ENCODE results near the gene MTMR1.

The MTMR1 gene

GRCh38 chrX:150773634-150774033, 80.4 kb downstream of the MTMR1 start:
- no peak for DNase-seq
- intact Hi-C loops (cut with DNase I) = loop anchor here (5.0 to 10.0 kb wide), 2 partner anchors 131 to 229 kb away; no protein-coding TSS in a partner anchor

- intact Hi-C loops (cut with DNase I) = loop anchor here (5.0 to 10.0 kb wide), 2 partner anchors 130 to 227 kb away; no protein-coding TSS in a partner anchor
Observed at GRCh38 chrX:150774798-150775568, 81.8 kb downstream of the MTMR1 start.

DNA sequence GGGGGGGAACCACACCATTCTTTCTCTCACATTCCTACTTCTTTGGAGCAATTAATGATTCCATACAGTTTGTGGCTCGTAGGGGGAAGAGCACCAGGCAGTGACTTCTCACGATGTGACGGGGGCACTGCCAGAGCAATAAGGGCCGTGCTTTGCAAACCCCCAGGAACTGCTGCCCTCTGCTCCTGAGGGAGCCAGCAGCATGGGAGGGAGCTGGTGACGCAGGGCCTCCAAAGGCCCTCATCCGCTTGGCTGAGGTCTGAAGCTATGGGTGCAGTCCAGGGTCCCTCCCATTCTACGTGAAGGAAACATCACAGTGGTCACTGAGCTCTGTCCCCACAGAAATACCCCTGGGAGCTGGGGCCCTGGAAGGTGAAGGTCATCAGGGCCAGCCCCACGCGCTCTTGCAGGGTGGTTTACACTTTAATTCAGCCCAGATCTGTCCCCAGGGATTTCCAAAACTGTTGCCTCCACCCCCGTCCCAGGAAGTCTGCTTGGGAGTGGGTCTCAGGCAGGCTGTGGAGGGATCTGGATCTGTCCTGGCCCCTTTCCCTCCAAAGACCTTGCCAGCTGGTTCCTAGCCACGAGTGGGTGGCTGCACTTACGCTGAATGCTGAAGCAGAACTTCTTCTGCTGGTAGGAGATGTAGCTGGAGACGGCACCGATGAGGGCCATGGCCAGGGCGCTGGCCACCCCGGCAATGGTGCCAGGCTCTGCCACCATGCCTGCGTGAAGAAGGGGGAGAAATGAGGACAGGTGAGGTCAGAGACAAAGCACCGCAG, 82.6 kb downstream of the MTMR1 start:
- intact Hi-C loops (cut with DNase I) = loop anchor here (10.0 kb wide), 1 partner anchor 129 kb away; no protein-coding TSS in a partner anchor
- peak in 3 of 10 donors; percentile 64 to 85 (median 83) for DNase-seq

More at GRCh38 chrX:150774798-150775568, 81.8 kb downstream of the MTMR1 start:
- peak in 2 of 10 donors; percentile 60 to 87 for DNase-seq

- DNase-seq = peak in 1 of 10 donors; percentile 77
- intact Hi-C loops (cut with DNase I) = loop anchor here (10.0 kb wide), 1 partner anchor 127 kb away; no protein-coding TSS in a partner anchor
Observed at GRCh38 chrX:150777328-150777992, 84.3 kb downstream of the MTMR1 start.

- intact Hi-C loops (cut with DNase I) = loop anchor here (10.0 kb wide), 1 partner anchor 125 kb away; no protein-coding TSS in a partner anchor
Observed at GRCh38 chrX:150779385-150779784, 86.2 kb downstream of the MTMR1 start.

DNA sequence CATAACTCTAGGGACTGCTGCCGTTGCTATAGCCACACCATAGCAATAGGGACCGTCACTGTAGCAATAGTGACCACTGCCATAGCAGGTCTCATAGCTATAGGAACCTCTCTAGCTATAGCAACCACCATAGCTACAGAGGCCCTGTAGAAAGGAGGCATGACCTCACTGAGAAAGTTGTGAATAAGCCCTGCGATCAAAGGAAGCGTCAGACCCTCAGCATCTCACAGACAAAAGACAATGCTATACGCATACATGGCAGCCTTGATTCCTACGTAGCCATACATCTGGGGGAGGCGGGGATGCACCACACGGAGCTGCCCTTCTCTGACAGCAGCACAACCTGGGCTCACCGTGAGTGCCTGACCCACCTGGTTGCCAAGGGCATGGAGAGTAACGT, 88.5 kb downstream of the MTMR1 start:
- no peak for DNase-seq
- intact Hi-C loops (cut with DNase I) = no loop called here

More at GRCh38 chrX:150779385-150779784, 86.2 kb downstream of the MTMR1 start:
- peak in 1 of 10 donors; percentile 72 for DNase-seq

- no peak for DNase-seq
- intact Hi-C loops (cut with DNase I) = no loop called here
Observed at GRCh38 chrX:150790021-150790420, 96.8 kb downstream of the MTMR1 start.

DNA sequence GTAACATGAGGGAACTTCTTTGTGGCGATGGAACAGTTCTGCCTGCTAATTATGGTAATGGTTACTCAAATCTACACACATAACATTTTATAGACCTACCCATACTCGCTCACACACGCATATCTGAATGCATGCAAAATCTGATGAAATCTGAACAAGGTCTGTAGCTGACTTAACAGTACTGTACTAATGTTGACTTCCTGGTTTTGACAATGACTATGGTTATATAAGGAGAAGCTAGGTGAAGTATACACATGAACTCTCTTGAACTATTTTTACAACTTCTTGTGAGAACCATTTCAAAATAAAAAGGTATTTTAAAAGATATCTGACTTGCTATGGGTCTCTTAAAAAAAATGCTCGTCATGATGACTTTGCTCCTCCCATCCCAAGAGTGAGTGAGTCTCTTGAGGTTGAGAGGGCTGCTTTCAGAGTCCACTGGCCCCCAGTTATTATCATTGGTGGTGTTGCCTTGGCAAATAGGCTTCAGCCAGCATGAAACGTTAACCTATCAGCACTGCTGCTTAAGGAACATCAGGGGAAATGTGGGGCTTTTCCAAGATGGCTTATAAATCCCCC, 99.8 kb downstream of the MTMR1 start:
- intact Hi-C loops (cut with DNase I) = no loop called here
- DNase-seq = no peak

GRCh38 chrX:150805736-150806135, 112.5 kb downstream of the MTMR1 start:
- intact Hi-C loops (cut with DNase I) = no loop called here

DNA sequence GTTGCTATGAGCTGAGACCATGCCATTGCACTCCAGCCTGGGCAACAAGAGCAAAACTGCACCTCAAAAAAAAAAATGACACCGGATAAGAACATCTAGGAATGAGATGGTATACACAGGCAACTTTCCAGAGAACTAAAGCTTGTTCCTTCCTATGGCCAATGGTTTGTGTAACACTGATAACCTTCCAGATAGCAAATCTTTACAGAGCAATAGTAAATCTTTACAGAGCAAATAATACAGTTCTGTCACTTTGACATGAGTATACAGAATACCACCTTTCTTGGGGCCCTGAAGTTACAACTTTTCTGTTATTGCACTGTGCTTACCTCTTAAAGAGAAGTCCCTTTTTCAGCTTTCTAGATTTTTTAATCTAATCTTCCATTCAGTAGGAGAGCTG, 113.6 kb downstream of the MTMR1 start:
- no peak for DNase-seq
- intact Hi-C loops (cut with DNase I) = no loop called here

More at GRCh38 chrX:150805736-150806135, 112.5 kb downstream of the MTMR1 start:
- no peak for DNase-seq

- no peak for DNase-seq
- intact Hi-C loops (cut with DNase I) = no loop called here
Observed at GRCh38 chrX:150813922-150814321, 120.7 kb downstream of the MTMR1 start.

Measured in posterior cingulate gyrus (tissue), 11 donors.